Dendritic cell treated with granulocyte-macrophage colony-stimulating factor and Interleukin-4, amounts not matched to agents 40 ng/mL and 50 ng/mL, for 4 days (primary cell): ENCODE results near the gene MFN2.
A peak's percentile ranks its signal among the peaks of the same experiment; 100 is the strongest.
"Not testable (repeated sequence)": the region's sequence is repeated elsewhere in the genome, so short reads cannot be mapped to it uniquely, and the experiment has no call there.

Source experiments
- H3K27ac Mint-ChIP-seq: one replicate; pipeline ENCODE4 v1.8.0; 2022; ENCODE audit warnings: mild to moderate bottlenecking, mixed read lengths
- H3K27me3 Mint-ChIP-seq: one replicate; pipeline ENCODE4 v1.8.0; 2022; ENCODE audit warnings: mild to moderate bottlenecking, mixed read lengths
- H3K36me3 Mint-ChIP-seq: one replicate; pipeline ENCODE4 v1.8.0; 2022; ENCODE audit warnings: low read depth, mixed read lengths
- H3K4me1 Mint-ChIP-seq: one replicate; pipeline ENCODE4 v1.8.0; 2022; ENCODE audit warnings: low read depth, mixed read lengths
- H3K4me3 Mint-ChIP-seq: one replicate; pipeline ENCODE4 v1.8.0; 2022; ENCODE audit warnings: mild to moderate bottlenecking, moderate library complexity, mixed read lengths
- H3K9me3 Mint-ChIP-seq: one replicate; pipeline ENCODE4 v1.8.0; 2022; ENCODE audit warnings: mixed read lengths
- intact Hi-C: fragments of 100-400 bp; cut with micrococcal nuclease; formaldehyde crosslinking; loops from one replicate; pipeline ENCODE4 v1.15.0; 2022

The MFN2 gene

DNA sequence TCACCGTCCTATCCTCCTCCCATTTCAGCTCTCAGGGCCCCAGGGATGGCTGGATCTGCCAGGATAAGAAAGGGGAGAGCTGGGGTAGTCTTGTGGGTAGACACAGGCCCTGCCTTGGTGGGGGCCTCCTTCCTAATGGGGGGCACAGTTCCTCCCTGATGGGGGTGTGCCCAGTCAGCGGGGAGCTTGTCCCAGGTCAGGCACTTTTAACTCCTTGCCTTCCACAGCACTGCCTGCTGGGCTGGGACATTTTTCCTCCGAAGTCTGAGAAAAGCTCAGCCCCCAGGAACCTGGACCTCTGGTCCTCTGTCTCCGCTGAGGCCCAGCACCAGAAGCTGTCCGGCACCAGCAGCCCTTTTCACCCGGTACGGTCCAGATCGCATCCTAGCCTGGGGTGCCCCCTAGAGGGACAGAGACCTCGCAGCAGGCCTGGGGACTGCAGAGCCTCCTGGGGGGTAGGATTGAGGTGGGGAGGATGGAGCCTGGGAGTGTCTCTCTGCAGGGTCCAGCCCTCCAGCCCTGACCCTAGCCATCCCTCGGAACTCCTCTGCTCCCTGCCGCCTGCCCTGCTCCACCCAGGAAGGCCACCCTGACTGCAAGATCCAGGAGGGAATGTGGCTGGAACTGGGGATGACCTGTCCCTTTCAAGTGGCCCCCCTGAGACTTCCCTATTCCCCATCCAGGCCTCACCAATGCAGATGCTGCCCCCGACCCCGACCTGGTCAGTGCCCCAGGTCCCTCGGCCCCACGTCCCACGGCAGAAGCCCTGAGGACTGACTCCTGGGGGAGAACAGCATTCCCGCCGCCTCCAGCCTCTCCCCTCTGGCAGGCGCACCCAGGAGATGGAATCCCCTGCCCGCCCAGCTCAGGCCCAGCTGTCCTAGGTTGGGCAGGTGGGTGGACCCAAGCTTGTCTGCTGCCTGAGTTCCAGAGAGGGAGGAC is 51.1 kb downstream of the MFN2 start:
- H3K27me3 Mint-ChIP-seq, result no peaks in the 10 kb centered on the region
- intact Hi-C loops, result no loop called here
- H3K27ac Mint-ChIP-seq, result no peak overlapping the region
- H3K36me3 Mint-ChIP-seq, result peaks cover 67% of the 10 kb centered on the region
- no peaks in the 10 kb centered on the region for H3K9me3 Mint-ChIP-seq
- peaks cover 7% of the 10 kb centered on the region for H3K4me1 Mint-ChIP-seq
- H3K4me3 Mint-ChIP-seq, result no peak overlapping the region

DNA sequence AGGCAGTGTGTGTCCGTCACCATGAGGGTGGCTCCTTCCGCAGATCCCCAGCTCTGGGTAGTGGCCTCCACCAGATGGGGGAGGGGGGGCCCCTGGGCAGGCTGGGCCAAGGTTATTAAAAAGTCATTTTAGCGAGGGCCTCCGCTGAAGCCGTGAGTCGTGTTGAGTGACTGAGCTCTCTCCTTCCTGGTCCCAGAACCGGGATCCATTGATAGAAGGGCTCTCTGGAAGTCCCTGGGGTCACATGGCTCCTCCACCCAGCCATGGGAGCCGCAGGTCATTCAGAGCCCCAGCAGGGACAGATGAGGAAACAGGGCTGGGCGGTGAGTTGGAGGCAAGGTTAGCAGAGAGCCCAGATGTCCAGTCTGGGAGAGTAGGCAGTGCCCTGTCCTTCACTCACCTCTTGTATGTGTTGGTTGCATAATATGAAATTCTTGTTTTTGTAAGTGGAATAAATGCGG is 51.9 kb downstream of the MFN2 start:
- H3K4me3 Mint-ChIP-seq, result no peak overlapping the region
- no peaks in the 10 kb centered on the region for H3K9me3 Mint-ChIP-seq
- H3K27ac Mint-ChIP-seq, result no peak overlapping the region
- intact Hi-C loops, result no loop called here
- peaks cover 58% of the 10 kb centered on the region for H3K36me3 Mint-ChIP-seq
- no peaks in the 10 kb centered on the region for H3K27me3 Mint-ChIP-seq
- H3K4me1 Mint-ChIP-seq, result peaks cover 7% of the 10 kb centered on the region

DNA sequence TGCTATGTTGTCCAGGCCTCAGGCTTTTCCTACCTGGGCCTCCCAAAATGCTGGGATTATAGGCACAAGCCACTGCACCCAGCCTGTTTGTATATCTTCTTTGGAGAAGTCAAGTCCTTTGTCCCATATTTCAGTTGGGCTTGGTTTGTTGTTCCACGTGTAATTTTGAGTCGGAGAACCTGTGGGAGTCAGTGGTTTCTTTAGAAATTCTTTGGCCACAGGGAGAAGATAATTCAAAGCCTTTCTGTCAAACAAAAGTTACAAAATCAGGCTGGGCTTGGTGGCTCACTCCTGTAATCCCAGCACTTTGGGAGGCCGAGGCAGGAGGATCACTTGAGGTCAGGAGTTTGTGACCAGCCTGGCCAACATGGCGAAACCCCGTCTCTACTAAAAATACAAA is 53.2 kb downstream of the MFN2 start:
- Mint-ChIP-seq H3K27ac (peak overlapping the region; percentile 23), H3K36me3 (peaks cover 46% of the 10 kb centered on the region)
- H3K4me3 Mint-ChIP-seq, H3K9me3 Mint-ChIP-seq, intact Hi-C loops, H3K27me3 Mint-ChIP-seq, H3K4me1 Mint-ChIP-seq: not testable (repeated sequence)

DNA sequence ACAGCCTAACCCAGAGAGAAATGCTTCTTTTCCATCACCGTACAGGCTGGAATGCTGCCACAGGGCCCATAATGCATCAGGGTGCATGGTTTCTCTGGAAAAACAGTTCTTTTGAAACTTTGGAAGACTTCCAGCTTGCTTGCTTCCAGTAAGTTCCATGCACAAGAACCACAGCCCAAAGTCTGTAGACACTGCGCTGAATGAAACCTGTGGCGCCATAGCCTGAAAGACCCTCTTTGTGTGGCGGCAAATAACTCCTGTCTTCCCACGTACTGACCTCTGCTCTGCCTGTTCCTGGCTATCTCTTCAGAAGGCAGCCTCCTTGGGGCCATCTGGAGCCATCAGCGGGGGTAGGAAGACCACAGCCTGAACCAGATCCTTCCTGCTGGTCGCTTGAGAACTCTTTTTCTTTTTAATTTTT is 54.1 kb downstream of the MFN2 start:
- H3K9me3 Mint-ChIP-seq, result no peaks in the 10 kb centered on the region
- H3K27ac Mint-ChIP-seq, result no peak overlapping the region

DNA sequence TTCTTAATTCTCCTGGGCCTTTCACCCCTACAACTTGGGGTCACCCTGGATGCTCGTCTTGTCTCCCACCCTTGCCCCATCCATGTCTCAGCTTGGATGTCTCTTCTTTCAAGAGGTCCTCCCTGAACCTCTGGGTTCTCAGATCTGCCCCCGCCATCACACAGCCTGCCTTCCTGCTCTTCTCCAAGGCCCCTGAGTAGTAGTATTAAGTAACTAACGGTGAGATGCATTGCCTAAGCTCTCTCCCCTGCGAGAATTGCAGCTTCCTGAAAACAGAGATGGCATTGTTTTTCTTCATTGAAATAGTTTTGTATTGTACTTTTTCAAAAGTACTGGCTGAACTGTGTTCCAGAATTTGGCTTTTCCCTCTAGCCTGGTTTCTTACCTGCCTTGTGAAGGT is 55.1 kb downstream of the MFN2 start:
- Mint-ChIP-seq H3K36me3 (peaks cover 27% of the 10 kb centered on the region), H3K4me1 (peaks cover 7% of the 10 kb centered on the region), H3K4me3 (no peak overlapping the region), H3K9me3 (no peaks in the 10 kb centered on the region), H3K27me3 (no peaks in the 10 kb centered on the region), H3K27ac (no peak overlapping the region)
- intact Hi-C loops, result no loop called here

More for the DNA sequence above, 54.1 kb downstream of the MFN2 start:
- H3K4me1 Mint-ChIP-seq, result peaks cover 7% of the 10 kb centered on the region
- H3K27me3 Mint-ChIP-seq, result no peaks in the 10 kb centered on the region
- H3K4me3 Mint-ChIP-seq, result no peak overlapping the region
- intact Hi-C loops, result no loop called here
- H3K36me3 Mint-ChIP-seq, result peaks cover 36% of the 10 kb centered on the region

DNA sequence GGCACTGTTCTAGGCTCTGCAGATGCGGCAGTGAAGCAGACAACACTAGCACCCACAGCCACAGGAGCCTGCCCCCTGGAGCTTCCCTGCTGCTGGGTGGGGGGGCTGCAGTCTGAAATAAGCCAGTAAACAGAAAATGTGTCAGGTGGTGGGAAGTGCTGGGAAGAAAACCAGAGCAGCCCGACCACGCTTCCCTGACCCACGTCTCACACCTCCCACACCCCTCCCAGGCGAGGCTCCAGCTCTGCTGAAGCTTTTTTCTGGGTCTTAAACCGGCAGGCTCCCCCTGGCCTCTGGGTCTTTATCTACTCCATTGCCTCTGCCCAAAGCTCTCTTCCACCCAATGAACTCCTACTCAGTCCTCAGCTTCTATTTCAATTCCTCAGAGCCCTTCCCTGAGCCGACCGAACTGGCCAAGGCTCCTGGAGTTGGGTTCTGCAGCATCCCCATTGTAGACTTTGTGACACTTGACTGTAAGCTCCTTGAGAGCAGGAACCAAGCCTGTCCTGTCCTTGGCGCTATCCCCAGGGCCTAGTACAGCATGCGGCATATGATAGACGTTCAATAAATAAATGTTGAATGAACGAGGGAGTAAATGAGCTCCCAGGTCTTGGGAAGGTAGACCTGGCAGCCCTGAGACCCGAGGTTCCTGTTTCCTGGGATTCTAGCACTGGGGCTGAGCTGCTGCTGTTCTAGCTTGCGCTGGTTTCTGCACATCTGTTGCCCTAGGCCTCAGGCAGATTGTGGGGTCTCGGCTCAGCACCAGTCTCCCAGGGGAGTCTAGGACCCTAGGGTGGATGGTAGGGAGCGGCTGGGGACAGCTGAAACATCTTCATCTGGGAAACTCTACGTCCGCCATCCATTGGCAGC is 57.5 kb downstream of the MFN2 start:
- peaks cover 7% of the 10 kb centered on the region for H3K4me1 Mint-ChIP-seq
- H3K27me3 Mint-ChIP-seq, result no peaks in the 10 kb centered on the region
- no peaks in the 10 kb centered on the region for H3K9me3 Mint-ChIP-seq
- intact Hi-C loops, result no loop called here
- no peak overlapping the region for H3K27ac Mint-ChIP-seq
- no peak overlapping the region for H3K4me3 Mint-ChIP-seq
- peaks cover 3% of the 10 kb centered on the region for H3K36me3 Mint-ChIP-seq

DNA sequence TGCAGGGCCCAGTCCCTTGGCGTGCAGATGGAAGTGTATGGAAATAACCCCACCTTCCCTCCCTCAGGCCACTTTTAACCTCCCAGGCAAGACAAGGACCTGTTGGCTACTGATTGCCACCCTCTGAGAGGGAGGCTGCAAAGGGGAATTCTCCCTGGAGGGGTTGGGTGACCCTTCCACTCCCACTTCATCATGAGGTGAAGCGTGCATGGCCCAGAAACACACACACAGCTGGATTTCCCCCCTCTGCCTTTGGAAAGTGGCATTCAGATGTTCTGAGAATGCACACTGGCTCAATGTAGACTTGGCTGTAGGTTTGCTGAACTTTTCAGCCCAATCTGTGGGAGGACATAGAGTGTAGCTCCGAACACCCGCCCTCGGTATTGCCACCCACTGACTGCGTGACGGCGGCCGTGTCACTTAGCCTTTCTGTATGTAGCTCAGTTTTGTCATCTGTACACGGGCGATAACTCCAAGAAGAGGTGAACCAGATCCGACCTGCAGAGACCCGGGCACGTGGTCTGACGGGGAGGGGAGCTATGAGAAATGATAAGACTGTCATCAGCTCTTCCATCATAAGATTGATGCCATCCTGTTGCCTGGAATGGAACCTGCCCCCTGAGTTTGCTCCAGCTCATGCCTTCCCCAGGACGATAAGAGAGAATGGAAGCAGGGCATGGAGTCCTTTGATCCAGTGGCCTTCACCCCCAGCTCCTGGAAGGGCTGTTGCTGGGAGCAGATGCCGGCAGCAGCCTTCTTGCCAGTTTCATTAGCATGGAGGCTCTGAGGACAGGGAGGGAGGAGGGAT is 58.3 kb downstream of the MFN2 start:
- Mint-ChIP-seq H3K4me1 (peaks cover 7% of the 10 kb centered on the region), H3K9me3 (no peaks in the 10 kb centered on the region), H3K4me3 (no peak overlapping the region), H3K27me3 (no peaks in the 10 kb centered on the region), H3K36me3 (no peaks in the 10 kb centered on the region), H3K27ac (no peak overlapping the region)
- intact Hi-C loops, result no loop called here

DNA sequence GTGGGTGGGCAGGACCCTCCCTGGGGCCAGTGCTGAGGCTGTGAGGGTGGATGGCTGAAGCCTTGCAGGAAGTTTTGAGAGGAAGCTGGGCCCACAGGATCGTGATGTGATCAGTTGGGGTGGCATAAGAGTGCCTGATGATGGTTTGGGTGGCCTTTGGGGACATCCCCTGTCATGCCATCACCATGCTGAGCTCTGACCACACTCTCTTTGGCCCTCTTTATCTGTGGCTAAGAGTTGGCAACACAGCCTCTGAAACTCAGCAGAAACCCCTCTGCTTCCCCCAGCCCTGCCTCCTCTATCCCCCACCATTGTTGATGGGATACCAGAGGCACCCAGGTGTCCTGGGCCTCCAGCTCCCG is 58.9 kb downstream of the MFN2 start:
- no peaks in the 10 kb centered on the region for H3K9me3 Mint-ChIP-seq
- no peaks in the 10 kb centered on the region for H3K27me3 Mint-ChIP-seq
- no peak overlapping the region for H3K27ac Mint-ChIP-seq
- intact Hi-C loops, result no loop called here
- peaks cover 7% of the 10 kb centered on the region for H3K4me1 Mint-ChIP-seq
- H3K4me3 Mint-ChIP-seq, result no peak overlapping the region
- no peaks in the 10 kb centered on the region for H3K36me3 Mint-ChIP-seq

DNA sequence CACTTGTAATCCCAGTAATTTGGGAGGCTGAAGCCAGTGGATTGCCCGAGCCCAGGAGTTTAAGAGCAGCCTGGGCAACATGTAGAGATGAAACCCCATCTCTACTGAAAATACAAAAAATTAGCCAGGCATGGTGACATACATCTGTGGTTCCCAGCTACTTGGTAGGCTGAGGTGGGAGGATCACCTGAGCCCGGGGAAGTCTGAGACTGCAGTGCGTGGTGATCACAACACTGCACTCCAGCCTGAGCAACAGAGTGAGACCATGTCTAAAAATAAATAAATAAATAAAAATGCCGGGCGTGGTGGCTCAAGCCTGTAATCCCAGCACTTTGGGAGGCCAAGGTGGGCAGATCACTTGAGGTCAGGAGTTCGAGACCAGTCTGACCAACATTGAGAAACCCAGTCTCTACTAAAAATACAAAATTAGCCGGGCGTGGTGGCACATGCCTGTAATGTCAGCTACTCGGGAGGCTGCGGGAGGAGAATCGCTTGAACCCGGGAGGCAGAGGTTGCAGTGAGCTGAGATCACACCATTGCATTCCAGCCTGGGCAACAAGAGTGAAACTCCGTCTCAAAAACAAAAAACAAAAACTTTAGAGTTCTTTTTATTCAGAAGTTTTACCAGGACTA is 59.7 kb downstream of the MFN2 start:
- H3K9me3 Mint-ChIP-seq, intact Hi-C loops, H3K27me3 Mint-ChIP-seq, H3K36me3 Mint-ChIP-seq, H3K4me3 Mint-ChIP-seq, H3K4me1 Mint-ChIP-seq, H3K27ac Mint-ChIP-seq: not testable (repeated sequence)

DNA sequence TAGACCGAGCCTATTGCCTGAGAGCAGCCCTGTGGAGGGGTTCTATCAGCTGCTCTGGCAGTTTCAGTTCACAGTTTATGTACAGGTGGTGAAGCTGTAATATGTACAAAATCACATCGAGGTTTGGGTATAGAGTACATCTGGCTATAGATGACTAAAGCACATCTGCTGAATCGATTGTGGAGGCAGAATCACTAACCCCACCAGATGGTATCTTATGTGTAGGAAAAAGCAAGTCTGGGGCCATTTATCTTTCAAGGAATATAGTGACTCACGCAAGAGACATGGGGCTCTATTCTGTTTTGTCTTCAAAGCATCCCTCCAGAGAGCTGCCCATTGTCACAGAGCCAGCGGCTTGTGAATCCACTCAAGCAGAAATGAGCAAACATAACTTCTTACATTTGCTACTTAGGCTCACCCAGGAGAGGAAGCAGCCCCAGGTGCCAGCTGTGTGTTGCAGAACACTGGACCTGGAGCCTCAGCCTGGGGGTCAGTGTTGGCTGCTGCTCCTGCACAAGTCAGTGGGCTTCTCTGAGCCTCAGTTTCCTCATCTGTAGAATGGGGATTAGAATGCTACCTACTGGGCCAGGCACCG is 60.3 kb downstream of the MFN2 start:
- H3K9me3 Mint-ChIP-seq, result no peaks in the 10 kb centered on the region
- H3K27me3 Mint-ChIP-seq, result no peaks in the 10 kb centered on the region
- H3K4me1 Mint-ChIP-seq, result peaks cover under 1% of the 10 kb centered on the region
- no peaks in the 10 kb centered on the region for H3K36me3 Mint-ChIP-seq
- H3K27ac Mint-ChIP-seq, result no peak overlapping the region
- no peak overlapping the region for H3K4me3 Mint-ChIP-seq
- intact Hi-C loops, result no loop called here

DNA sequence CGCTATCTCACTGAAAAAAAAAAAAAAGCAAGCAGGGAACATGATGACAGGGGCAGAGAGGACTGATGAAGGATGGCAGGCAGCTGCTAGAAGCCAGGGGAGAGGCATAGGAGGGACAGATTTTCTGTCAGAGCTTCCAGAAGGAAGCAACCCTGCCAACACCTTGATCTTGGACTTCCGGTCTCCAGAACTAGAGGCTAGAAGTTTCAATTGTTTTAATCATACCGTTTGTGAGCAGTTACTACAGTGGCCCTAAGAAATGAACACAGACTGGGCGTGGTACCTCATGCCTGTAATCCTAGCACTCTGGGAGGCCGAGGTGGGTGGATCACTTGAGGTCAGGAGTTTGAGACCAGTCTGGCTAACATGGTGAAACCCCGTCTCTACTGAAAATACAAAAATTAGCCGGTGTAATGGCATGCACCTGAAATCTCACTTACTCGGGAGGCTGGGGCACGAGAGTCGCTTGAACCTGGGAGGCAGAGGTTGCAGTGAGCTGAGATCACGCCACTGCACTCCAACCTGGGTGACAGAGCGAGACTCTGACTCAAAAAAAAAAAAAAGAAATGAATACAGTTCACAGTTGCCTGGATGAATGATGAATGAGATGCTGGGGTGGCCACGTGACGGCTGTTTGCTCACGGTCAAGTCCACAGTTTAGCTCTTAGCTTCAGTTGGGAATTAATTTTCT is 64.1 kb downstream of the MFN2 start:
- intact Hi-C loops, H3K27ac Mint-ChIP-seq, H3K36me3 Mint-ChIP-seq: not testable (repeated sequence)

DNA sequence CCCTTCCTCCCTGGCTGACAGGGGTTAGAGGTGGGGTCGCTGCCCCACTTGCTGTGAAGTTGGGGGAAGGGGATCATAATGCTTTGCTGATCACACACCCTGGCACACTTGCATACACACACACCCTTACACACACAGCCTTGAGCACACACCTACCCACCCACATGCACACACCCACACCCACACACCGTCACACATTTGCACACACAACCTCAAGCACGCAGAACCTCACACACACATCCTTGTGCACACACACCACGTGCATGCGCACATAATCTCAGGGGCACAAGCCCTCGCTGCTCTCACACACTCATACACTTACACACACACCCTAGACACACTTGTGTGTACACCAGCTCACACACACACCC is 66.5 kb downstream of the MFN2 start:
- intact Hi-C loops, result no loop called here
- no peaks in the 10 kb centered on the region for H3K36me3 Mint-ChIP-seq
- H3K4me1 Mint-ChIP-seq, result peaks cover 1% of the 10 kb centered on the region
- H3K27ac Mint-ChIP-seq, result no peak overlapping the region
- H3K27me3 Mint-ChIP-seq, result no peaks in the 10 kb centered on the region
- H3K9me3 Mint-ChIP-seq, result no peaks in the 10 kb centered on the region
- no peak overlapping the region for H3K4me3 Mint-ChIP-seq

More for the DNA sequence above, 64.1 kb downstream of the MFN2 start:
- H3K4me1 Mint-ChIP-seq, H3K4me3 Mint-ChIP-seq, H3K27me3 Mint-ChIP-seq, H3K9me3 Mint-ChIP-seq: not testable (repeated sequence)
